ENCODE measurements around the gene RPL39.
"Not testable (repeated sequence)": the region's sequence is repeated elsewhere in the genome, so short reads cannot be mapped to it uniquely, and the experiment has no call there.

RPL39 gene

DNA sequence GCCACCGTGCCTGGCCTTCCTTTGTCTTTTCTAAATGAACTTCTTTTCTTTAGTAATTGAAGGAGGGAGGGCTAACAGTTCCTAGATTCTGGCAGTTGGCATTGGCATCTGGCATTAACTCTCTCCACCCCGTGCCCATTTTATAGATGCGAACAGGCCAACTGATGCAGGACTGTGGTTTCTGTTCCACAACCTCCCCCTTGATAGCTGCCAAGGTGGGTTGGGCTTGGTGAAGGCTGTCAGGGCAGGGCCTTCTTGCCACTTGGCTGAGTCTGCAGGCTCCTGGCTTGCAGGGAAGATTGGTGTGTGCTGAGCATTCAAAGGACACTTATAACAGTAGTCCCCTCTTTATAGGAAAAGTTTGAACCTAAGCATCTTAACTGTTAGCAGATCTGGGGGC, 28.7 kb downstream of the RPL39 start:
- DNase-seq: no peak

DNA sequence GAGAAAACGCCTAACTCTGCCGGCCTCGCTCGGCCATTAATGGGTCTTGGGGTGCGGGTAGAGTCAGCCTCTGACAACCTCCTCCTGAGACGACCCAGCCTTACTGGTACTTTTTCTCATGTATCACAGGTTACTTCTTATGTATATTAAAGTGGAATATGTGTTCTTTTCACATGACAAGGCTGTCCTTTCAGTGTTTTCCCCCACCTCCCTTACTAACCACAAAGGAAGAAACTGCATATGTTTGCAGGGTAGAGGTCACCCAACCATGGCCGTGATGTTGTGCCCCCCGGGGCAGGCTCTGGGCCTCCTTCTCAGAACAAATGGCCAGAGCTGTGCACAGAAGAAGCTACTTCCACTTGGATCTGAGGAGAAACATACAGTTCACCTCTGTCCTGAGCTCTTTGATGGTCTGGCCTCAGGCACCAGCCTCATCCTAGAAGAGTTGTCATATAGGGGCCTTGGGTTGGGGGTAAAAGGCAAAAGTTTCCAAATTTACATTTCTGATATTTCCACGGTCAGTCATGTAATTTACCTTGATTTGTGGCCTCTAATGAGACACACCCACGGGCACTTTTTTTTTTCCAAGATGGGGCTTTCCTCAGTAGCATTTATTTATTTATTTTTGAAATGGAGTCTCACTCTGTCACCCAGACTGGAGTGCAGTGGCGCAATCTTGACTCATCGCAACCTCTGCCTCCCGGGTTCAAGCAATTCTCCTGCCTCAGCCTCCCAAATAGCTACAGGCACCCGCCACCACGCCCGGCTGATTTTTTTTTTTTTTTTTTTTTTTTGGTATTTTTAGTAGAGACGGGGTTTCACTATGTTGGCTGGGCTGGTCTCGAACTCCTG, 31.2 kb downstream of the RPL39 start:
- DNase-seq: no peak

DNA sequence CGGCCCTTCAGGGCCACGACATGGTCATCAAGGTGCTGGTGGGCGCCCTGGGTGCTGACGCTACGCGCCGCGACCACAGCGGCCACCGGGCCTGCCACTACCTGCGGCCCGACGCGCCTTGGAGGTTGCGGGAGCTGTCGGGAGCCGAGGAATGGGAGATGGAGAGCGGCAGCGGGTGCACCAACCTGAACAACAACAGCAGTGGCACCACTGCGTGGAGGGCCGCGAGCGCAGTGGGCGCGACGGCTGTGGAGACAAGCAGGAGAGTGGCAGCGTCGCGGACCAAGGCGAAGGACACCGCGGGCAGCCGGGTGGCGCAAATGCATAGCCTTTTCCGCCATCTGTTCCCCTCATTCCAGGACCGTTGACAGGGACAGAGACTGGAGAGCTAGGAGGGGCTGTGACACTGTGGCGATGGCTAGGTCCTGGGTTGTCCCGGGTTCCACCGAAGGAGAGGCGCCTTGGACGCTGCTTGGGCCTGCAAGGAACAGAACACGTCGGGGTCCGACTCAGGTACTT, 32.1 kb downstream of the RPL39 start:
- no peak for DNase-seq

DNA sequence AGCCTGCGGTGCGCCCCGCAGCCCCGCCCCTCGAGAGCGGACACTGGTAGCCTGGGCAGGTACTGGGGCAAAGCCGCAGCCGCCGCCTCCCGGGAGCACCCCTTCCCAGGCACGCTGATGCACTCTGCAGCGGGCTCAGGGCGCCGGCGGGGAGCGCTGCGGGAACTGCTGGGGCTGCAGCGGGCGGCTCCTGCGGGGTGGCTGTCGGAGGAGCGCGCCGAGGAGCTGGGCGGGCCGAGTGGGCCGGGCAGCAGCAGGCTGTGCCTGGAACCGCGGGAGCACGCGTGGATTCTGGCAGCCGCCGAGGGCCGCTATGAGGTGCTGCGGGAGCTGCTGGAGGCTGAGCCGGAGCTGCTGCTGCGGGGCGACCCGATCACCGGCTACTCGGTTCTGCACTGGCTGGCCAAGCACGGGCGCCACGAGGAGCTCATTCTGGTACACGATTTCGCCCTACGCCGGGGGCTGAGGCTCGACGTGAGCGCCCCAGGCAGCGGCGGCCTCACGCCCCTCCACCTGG, 32.6 kb downstream of the RPL39 start:
- DNase-seq: no peak

DNA sequence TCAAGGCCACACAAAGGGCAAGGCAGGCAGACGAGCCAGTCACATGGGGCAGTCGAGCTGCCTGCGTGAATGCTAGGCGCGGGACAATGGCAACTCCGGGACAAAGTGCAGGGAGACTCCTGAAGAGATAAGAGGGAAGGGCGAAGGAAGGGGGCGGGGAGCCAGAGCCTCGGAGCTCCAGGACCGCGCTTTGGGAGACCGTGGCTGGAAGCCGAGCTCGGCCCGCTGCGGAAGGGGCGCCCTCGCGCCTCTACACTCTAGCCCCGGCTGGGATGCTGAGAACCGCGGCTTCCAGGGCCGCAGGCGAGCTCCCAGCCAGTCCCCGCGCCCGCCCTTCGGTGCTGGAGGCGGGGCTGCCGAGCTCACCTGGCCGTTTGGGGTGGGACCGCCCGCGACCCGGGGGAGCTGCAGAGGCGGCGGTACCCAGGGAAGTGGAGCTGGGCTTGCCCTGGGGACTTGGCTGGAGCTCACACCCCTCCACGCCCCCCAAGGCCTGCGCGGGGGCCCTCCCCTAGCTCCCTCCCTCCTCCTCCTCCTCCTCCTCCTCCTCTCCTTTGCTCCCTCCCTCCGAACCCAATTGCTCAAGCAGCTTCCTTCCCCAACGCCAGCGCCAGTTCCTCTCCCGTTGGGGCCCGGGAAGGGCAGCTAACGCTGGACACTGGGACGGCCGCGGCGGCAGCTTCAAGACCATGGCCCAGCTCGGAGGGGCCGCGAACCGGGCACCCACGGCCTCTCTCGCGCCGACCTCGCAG, 33.3 kb downstream of the RPL39 start, which contains the start of gene SOWAHD:
Gene SOWAHD, plus strand, starts transcription at position 610 of the 752 bp plus-strand sequence. Its CDS starts 80 bp downstream, at position 690.
- DNase-seq: no peak

DNA sequence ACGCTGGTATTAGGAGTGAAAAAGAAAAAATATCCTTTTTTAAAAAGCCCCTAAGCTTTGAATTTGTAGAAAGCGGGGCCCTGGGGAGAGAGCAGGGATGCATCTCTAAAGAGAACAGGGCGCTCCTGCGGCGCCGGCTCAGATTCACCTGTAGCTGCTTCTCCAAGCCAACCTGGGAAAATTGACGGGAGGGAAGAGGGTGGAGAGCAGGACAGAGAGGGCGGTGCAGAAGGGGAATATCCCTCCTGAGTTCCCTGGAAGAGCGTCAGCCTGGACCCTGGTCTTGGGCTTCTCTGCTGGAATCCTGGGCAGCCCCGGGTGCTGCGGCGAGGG, 33.8 kb downstream of the RPL39 start:
- no peak for DNase-seq

DNA sequence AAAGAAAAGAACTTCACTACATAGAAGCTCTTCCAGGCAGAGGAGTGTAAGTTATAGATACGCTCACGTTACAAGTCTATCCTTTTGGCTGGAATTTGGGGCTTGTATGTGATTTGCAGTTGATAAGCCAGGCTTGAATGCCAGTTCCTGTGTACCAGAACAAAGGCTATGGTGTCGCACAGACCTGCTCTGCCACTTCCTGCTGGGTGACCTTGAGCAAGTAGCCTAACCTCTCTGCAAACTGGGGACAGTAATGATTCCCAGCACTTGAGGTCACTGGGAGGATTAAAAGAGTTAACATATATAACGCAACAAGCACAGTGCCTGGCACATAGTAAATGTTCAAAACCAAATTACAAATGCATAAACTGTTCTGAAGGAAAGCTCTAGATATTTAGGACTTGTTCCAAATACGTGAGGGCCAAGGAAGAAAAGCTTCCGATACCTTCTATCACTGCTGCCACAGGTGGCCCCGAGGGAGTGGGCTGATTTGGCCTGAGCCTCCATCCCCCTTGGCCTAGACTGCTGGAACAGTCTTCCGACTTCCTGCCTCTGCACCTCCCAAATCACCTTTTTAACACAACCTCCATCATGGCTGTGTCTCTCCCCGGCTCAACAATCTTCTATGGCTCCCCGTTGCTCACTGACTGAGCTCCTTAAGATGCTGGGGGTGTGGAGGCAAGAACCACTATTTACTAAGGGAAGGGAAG, 34.3 kb downstream of the RPL39 start:
- no peak for DNase-seq

DNA sequence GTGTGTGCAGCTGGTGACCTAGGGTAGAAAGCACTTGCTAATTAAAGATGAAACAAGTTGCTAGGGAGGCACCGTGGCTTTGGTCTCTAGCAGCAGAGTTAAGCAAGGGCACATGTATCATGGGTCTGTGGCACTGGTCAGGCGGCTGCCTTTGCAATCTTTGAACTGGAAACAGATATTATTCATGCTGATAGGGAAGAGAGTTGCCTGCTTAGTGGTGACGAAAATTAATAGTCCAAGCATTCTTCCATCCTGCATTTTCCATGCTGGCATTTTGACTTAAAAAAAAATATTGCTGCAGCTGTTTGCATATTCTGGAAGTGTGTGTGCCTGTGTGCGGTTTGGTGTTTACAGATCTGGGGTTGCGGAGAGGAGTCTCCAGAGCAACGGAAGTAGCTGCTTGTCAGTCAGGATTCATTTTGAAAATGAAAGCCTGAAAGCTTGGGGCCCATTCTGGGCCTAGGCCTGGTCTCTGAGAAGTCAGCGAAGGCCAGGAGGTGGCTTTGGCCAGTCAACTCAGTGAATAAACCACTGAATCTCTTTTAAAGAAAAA, 35.4 kb downstream of the RPL39 start:
- no peak for DNase-seq

DNA sequence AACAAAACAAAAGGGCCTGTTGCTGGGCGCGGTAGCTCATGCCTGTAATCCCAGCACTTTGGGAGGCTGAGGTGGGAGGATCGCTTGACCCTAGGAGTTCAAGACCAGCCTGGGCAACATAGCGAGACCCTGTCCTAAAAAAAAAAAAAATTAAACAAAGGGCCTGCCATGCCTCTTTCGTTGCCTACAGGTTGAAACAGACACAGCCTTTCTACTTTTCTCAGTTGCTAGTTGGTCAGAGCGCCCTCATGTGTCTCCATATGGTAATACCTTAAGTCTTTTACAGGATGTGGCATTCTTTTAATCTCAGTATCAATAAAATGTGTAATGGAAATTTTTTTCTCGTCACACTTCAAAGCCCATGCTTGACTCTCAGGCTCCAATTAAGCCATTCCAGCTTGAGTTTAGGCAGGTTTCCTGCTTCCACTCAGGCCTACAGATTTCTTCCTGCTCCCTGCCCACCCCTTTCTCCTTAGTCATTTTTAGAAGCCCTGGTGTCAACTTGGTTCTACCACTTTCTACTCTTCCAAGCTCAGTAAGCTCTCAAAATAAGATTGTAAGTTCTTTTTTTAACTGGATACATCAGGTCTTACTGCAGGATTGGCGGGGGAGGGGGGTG, 37.7 kb downstream of the RPL39 start:
- DNase-seq: peak; percentile 10

DNA sequence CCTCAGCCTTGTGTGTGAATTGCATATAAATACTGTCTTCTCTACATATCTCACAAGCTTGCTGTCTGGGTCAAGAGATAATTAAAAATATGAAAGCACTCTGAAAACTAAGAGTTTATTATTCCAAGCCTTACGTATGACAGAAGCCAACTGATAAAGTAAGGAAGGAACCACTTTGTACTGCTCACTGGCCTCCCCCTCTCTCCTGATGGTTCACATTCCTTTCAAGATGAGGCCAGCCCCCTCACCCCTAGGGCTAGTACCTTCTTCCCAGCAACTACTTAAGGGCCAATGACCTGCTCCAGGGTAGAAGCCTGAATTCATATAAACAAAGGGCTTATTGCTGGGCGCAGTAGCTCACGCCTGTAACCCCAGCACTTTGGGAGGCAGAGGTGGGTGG, 38.4 kb downstream of the RPL39 start:
- DNase-seq: no peak

DNA sequence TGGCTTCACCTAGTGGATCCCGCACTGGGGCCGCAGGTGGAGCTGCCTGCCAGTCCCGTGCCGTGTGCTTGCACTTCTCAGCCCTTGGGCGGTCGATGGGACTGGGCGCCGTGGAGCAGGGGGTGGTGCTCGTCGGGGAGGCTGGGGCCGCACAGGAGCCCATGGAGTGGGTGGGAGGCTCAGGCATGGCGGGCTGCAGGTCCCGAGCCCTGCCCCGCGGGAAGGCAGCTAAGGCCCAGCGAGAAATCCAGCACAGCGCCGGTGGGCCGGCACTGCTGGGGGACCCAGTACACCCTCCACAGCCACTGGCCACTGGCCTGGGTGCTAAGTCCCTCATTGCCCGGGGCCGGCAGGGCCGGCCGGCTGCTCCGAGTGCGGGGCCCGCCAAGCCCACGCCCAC, 40.7 kb downstream of the RPL39 start:
- DNase-seq: not testable (repeated sequence)

DNA sequence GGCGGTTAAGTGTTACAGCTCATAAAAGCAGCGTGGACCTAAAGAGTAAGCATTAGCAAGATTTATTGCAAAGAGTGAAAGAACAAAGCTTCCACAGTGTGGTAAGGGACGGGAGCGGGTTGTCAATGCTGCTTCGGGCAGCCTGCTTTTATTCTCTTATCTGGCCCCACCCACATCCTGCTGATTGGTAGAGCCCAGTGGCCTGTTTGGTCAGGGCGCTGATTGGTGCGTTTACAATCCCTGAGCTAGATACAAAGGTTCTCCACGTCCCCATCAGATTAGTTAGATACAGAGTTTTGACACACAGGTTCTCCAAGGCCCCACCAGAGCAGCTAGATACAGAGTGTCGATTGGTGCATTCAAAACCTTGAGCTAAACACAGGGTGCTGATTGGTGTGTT, 41.3 kb downstream of the RPL39 start:
- DNase-seq: not testable (repeated sequence)

DNA sequence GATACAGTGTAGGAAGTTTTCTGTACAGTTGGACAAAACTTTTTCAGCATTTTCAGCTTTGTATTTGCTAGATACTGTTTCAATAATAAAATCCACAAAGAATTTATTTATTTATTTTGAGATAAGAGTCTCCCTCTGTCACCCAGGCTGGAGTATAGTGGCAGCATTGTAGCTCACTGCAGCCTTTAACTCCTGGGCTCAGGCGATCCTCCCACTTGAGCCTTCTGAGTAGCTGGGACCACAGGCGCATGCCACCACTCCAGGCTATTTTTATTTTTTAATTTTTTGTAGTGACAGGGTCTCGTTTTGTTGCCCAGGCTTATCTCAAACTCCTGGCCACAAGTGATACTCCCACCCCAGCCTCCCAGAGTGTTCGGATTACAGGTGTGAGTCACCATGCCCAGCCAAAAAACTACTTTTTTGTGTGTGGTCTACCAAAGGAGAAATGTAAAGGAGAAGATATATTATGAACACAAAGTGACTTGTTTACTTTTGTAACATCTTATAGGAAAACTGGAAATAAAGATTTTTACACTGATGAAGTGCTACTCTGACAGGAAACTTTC, 46.1 kb downstream of the RPL39 start:
- DNase-seq: no peak

DNA sequence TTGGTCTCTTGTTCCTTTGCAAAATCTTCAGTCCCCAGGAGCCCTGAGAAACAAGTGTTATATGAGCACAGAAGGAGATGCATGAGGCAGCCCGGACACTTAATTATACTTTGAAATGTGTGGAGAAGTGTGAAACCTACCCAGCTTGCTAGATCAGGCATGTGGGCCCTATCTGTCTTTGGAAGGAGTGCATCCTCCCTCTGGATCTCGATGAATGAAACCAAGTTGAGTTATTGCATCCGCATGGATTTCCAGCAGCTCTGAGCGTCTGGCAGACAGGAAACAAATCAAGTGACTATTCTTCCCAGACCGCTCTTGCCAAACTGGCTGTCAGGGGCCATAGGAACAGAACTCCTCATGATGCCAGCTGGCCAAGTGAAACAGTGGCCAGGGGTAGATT, 52.7 kb downstream of the RPL39 start:
- DNase-seq: no peak

All from NCI-H1092 (cell line).